Mucosa of stomach (tissue), 1 donor: ENCODE results near the gene TNNI3K.
"Not testable (repeated sequence)": the region's sequence is repeated elsewhere in the genome, so short reads cannot be mapped to it uniquely, and the experiment has no call there.

Source experiments
- H3K27me3 ChIP-seq: one replicate; pipeline ENCODE4 v1.7.0; 2013; ENCODE audit warnings: mild to moderate bottlenecking, low read length; ENCODE audit not compliant: control insufficient read depth, insufficient read depth
- H3K36me3 ChIP-seq: one replicate; pipeline ENCODE4 v1.7.0; 2013; ENCODE audit warnings: low read length; ENCODE audit not compliant: control insufficient read depth, insufficient read depth
- H3K4me1 ChIP-seq: one replicate; pipeline ENCODE4 v1.7.0; 2013; ENCODE audit warnings: mild to moderate bottlenecking, low read length; ENCODE audit not compliant: control insufficient read depth, insufficient read depth
- H3K4me3 ChIP-seq: one replicate; pipeline ENCODE4 v1.7.0; 2013; ENCODE audit warnings: low read length
- H3K9ac ChIP-seq: one replicate; pipeline ENCODE4 v1.7.0; 2013; ENCODE audit warnings: mild to moderate bottlenecking, low read length, moderate library complexity
- H3K9me3 ChIP-seq: one replicate; pipeline ENCODE4 v1.7.0; 2013; ENCODE audit warnings: mild to moderate bottlenecking, low read length, moderate library complexity; ENCODE audit not compliant: control insufficient read depth
- donor health status: Pancreatic carcinoma.

The TNNI3K gene

DNA sequence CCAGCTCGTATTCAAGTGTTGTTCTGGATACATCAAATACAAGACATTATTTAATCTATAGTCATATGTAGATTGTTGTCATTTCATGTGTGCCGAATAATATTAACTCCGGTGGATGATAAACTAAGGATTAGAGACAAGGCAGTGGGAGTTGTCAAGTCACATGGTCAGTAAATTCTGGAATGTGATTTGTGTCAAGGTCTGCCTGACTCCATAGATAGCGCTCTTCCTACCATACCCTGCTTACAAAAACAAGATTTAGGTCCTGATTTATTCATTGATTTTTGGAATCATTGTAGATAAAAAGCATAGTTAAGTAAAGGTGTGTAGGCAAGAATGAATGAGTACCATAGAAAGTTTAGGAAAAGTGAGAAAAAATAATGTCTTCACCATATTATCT is 2.6 kb downstream of the TNNI3K start:
- Histone ChIP-seq H3K27me3 (no peaks in the 10 kb centered on the region), H3K4me3 (no peak overlapping the region), H3K9ac (no peak overlapping the region), H3K36me3 (no peaks in the 10 kb centered on the region), H3K4me1 (no peaks in the 10 kb centered on the region), H3K9me3 (no peaks in the 10 kb centered on the region)

DNA sequence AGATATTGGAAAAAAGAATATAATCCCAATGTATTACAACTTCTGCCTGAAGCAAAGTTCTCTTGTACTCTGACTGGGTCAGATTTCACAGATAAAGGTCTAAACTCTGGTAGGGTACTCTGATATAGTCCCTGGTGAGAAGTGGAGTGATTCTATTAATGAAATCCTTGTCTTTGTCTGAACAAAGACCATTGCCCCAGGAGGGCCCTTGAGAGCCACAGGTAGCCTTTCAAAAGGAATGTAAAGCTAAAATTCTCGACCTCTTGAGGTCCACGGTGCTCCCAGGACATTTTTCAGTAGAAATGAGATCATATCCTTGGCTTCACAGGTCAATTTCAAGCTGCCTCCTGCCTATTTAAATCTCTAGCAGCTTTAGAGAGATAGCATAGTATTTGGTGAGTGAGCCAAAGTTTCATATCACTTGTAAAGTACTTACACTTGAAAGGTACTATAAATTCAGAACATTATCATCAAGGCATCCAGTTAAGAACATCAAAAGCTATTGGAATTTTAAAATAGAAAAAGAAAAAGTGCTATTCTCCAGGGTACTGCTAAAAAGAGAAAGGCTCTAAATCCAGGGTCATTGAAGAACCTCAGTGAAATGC is 10.1 kb downstream of the TNNI3K start:
- Histone ChIP-seq H3K4me3 (no peak overlapping the region), H3K36me3 (no peaks in the 10 kb centered on the region), H3K9me3 (no peaks in the 10 kb centered on the region), H3K9ac (no peak overlapping the region), H3K27me3 (no peaks in the 10 kb centered on the region), H3K4me1 (no peaks in the 10 kb centered on the region)

DNA sequence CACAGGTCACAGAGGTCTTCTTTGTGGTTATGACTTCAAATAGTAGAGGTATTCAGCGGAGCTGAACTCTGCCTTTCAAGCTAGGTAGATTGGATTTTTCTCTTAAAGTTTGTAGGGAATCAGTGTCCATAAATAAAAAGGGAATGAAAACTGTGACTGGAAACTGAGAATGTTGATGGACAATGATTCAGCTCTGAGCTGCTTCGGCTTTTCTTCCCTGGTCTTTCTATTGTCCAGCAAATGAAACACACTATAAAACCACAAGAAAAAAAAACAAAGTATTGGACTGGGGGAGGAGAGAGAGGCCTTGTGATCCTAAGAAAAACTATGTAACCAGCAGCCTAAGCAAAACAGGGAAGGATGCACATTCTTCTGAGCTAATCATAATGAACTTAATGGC is 11.1 kb downstream of the TNNI3K start:
- H3K9me3 ChIP-seq: no peaks in the 10 kb centered on the region
- no peak overlapping the region for H3K9ac ChIP-seq
- no peaks in the 10 kb centered on the region for H3K4me1 ChIP-seq
- H3K36me3 ChIP-seq: no peaks in the 10 kb centered on the region
- H3K27me3 ChIP-seq: no peaks in the 10 kb centered on the region
- H3K4me3 ChIP-seq: no peak overlapping the region

- Histone ChIP-seq H3K27me3 (no peaks in the 10 kb centered on the region), H3K9me3 (no peaks in the 10 kb centered on the region), H3K4me1 (no peaks in the 10 kb centered on the region), H3K9ac (no peak overlapping the region), H3K4me3 (no peak overlapping the region), H3K36me3 (no peaks in the 10 kb centered on the region)
Measured at GRCh38 chr1:74247881-74248528, 12.8 kb downstream of the TNNI3K start.

GRCh38 chr1:74253243-74253824 is 18.1 kb downstream of the TNNI3K start:
- not testable (repeated sequence) for H3K9ac ChIP-seq, H3K4me1 ChIP-seq, H3K27me3 ChIP-seq, H3K36me3 ChIP-seq, H3K9me3 ChIP-seq, H3K4me3 ChIP-seq

- H3K4me3 ChIP-seq: no peak overlapping the region
- no peaks in the 10 kb centered on the region for H3K9me3 ChIP-seq
- H3K4me1 ChIP-seq: no peaks in the 10 kb centered on the region
- H3K9ac ChIP-seq: no peak overlapping the region
- H3K36me3 ChIP-seq: no peaks in the 10 kb centered on the region
- H3K27me3 ChIP-seq: no peaks in the 10 kb centered on the region
Measured at GRCh38 chr1:74266001-74266400, 30.8 kb downstream of the TNNI3K start.

- no peaks in the 10 kb centered on the region for H3K4me1 ChIP-seq
- H3K4me3 ChIP-seq: no peak overlapping the region
- H3K36me3 ChIP-seq: no peaks in the 10 kb centered on the region
- no peaks in the 10 kb centered on the region for H3K27me3 ChIP-seq
- H3K9me3 ChIP-seq: no peaks in the 10 kb centered on the region
- no peak overlapping the region for H3K9ac ChIP-seq
Measured at GRCh38 chr1:74271503-74271902, 36.3 kb downstream of the TNNI3K start.

- no peaks in the 10 kb centered on the region for H3K27me3 ChIP-seq
- H3K4me3 ChIP-seq: no peak overlapping the region
- no peaks in the 10 kb centered on the region for H3K4me1 ChIP-seq
- no peaks in the 10 kb centered on the region for H3K36me3 ChIP-seq
- no peak overlapping the region for H3K9ac ChIP-seq
- no peaks in the 10 kb centered on the region for H3K9me3 ChIP-seq
Measured at GRCh38 chr1:74280642-74281396, 45.6 kb downstream of the TNNI3K start.

DNA sequence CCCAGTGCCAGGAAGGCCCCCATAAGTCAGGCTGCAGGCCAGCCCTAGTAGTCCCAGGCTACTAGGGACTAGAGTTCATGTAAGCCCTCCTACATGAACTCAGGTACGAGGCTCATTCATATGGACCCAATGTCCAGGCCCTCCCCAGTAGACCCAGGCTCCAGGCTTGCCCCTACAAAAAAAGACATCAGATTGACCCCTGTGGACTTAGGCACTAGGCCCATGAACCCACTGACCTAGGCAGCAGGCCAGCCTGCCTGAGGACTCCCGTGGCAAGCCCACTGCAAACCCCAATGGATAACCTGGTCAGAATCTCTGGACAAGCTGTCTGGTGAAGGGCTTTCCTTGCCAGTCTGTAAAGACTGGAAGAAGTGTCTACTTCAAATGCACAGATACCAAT is 51.2 kb downstream of the TNNI3K start:
- H3K9me3 ChIP-seq: no peaks in the 10 kb centered on the region
- no peak overlapping the region for H3K9ac ChIP-seq
- no peaks in the 10 kb centered on the region for H3K4me1 ChIP-seq
- H3K36me3 ChIP-seq: no peaks in the 10 kb centered on the region
- no peaks in the 10 kb centered on the region for H3K27me3 ChIP-seq
- H3K4me3 ChIP-seq: no peak overlapping the region

GRCh38 chr1:74314438-74314837 is 79.3 kb downstream of the TNNI3K start:
- Histone ChIP-seq H3K4me1 (no peaks in the 10 kb centered on the region), H3K4me3 (no peak overlapping the region), H3K36me3 (no peaks in the 10 kb centered on the region), H3K27me3 (no peaks in the 10 kb centered on the region), H3K9me3 (no peaks in the 10 kb centered on the region), H3K9ac (no peak overlapping the region)

DNA sequence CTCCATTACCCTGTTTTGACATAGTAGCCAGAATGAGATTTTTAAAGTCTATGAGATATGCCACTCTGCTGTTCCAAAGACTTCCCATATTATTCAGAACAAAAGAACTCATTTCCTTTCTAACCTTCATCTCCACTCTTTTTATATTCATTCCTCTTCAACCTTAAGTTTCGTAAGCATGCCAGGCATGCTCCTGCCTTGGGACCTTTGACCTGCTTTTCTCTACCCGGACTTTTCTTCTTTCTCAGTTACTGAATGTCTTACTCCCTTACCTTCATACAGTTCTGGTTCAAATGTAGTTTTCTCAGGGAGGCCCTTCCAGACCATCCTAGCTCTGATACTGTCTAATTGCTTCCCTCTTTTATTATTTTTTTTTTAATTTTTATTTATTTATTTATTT is 81.1 kb downstream of the TNNI3K start:
- Histone ChIP-seq H3K27me3 (no peaks in the 10 kb centered on the region), H3K36me3 (no peaks in the 10 kb centered on the region), H3K4me3 (no peak overlapping the region), H3K9ac (no peak overlapping the region), H3K4me1 (no peaks in the 10 kb centered on the region), H3K9me3 (no peaks in the 10 kb centered on the region)

- Histone ChIP-seq H3K9ac (no peak overlapping the region), H3K4me1 (no peaks in the 10 kb centered on the region), H3K27me3 (no peaks in the 10 kb centered on the region), H3K4me3 (no peak overlapping the region), H3K36me3 (no peaks in the 10 kb centered on the region), H3K9me3 (no peaks in the 10 kb centered on the region)
Measured at GRCh38 chr1:74317663-74318062, 82.5 kb downstream of the TNNI3K start.
